Upper lobe of left lung (tissue), 4 donors: ENCODE data around the gene LSM14A.

ENCODE experiments used
- POLR2A ChIP-seq, 4 donors: fragments of 450-650 bp; IDR thresholded peaks; one replicate each; pipeline ENCODE4 v1.5.1; 2016 to 2017; ENCODE audit warnings: antibody characterized with exemption in 4 of 4, mild to moderate bottlenecking in 2 of 4
- POLR2AphosphoS5 ChIP-seq, 2 donors: sonication (generic); formaldehyde crosslinking; IDR thresholded peaks; one replicate each; pipeline ENCODE4 v1.5.1; 2017; ENCODE audit warnings: antibody characterized with exemption in 2 of 2
- TF ChIP-seq, protein P1 (sequence below), 6 experiments: fragments of 450-650 bp in 4 of 6; fragments of 200-600 bp in 2 of 6; sonication (generic) in 2 of 6; IDR thresholded peaks; one replicate each; pipeline ENCODE4 v1.5.1; 2016 to 2019; ENCODE audit warnings: antibody characterized with exemption in 6 of 6

GRCh38 chr19:34217952-34218817 lies 45.9 kb downstream of the LSM14A start:
- TF ChIP-seq, protein P1, sequence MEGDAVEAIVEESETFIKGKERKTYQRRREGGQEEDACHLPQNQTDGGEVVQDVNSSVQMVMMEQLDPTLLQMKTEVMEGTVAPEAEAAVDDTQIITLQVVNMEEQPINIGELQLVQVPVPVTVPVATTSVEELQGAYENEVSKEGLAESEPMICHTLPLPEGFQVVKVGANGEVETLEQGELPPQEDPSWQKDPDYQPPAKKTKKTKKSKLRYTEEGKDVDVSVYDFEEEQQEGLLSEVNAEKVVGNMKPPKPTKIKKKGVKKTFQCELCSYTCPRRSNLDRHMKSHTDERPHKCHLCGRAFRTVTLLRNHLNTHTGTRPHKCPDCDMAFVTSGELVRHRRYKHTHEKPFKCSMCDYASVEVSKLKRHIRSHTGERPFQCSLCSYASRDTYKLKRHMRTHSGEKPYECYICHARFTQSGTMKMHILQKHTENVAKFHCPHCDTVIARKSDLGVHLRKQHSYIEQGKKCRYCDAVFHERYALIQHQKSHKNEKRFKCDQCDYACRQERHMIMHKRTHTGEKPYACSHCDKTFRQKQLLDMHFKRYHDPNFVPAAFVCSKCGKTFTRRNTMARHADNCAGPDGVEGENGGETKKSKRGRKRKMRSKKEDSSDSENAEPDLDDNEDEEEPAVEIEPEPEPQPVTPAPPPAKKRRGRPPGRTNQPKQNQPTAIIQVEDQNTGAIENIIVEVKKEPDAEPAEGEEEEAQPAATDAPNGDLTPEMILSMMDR (IDR thresholded peaks at IDR 0.05) = no peak
- no peak for TF ChIP-seq POLR2AphosphoS5 (IDR thresholded peaks at IDR 0.05)
- TF ChIP-seq POLR2A (IDR thresholded peaks at IDR 0.05) = no peak
